IPS-11a (cell line): ENCODE measurements around the gene SORCS2.

Source experiments
- H3K4me3 ChIP-seq: one replicate; pipeline ENCODE4 v1.5.1; 2013; ENCODE audit warnings: low read depth, low read length, control low read depth

SORCS2 gene

GRCh38 chr4:7460566-7460965 lies 268.2 kb downstream of the SORCS2 start:
- no peak overlapping the region for H3K4me3 ChIP-seq

DNA sequence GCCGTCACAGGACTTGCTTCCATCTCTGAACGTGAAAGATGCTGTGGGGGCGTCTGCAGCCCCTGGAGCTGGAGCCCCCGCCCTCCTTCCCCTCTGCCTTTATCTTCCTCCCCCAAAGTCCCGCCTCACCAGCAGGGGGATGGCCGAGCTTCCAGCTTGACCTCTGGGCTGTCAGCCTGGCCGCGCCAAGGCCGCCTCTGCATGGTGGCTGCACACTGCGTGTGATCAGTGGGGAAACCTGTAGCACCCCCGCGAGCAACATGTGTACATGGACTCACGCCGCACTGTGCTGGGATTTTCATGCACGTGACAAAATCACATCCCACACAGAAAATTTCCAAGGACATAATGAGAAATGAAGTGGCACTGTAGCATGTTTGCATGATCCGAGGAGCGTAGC lies 268.9 kb downstream of the SORCS2 start:
- no peak overlapping the region for H3K4me3 ChIP-seq

DNA sequence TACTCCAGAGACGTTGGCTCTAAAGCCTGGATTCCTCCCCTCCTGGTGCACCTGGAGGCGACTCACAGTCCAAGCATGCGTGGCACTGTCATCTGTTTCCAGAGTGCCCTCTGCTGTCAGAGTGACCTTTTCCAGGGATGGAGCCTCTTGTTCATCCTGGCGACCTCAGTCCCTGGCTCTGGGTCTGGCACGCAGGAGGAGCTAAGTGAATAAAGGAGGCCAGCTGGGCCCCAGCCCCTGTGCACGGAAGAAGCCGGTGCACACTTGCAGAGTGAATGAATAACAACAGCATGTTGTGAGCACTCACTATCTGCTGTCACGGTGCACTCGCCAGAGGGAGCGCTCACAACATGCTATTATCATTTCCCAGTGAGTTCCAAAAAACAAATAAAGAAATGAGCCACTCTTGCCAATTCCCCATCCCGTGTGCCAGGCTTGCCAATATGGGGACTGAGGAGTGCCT lies 270.2 kb downstream of the SORCS2 start:
- no peak overlapping the region for H3K4me3 ChIP-seq

GRCh38 chr4:7463566-7464258 lies 271.4 kb downstream of the SORCS2 start:
- no peak overlapping the region for H3K4me3 ChIP-seq

DNA sequence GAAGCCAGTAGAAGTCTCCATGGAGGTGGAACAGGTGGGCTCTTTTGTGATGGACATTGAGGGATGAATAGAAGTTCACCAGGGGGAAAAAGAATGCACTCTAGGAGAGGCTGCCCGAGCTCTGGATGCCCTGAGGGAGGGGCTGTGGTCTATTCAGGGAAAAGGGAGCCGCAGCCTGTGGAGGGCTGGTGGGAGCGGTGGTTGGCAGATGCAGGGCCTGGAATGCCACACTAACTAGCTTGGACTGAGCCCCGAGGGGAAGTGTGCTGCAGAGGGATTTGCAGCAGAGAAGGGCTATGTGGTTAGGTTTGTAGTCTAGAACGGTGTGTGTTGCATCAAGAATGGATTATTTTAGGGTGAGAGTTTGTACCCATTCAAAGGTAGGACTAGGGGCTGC lies 271.9 kb downstream of the SORCS2 start:
- no peak overlapping the region for H3K4me3 ChIP-seq

DNA sequence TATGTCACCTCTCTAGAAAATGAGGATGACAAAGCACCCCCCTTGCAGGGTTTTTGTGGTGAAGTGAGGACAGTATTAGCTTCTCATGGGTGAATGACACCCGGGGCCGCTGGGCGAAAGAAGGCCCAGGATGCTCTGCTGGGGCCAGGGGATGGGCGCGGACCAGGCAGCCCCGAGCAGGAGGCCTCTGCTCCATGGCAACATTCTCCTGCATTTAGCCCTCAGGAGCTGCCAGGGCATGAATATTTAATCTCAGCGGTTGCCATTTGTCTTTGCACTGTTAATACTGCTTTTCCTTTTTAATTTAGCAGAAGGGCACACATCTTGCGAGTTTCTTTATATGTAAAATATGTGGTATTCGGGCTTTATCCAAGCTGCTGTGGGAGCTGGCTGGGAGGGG lies 272.7 kb downstream of the SORCS2 start:
- H3K4me3 ChIP-seq: no peak overlapping the region

- no peak overlapping the region for H3K4me3 ChIP-seq
These were observed 273.9 kb downstream of the SORCS2 start for GRCh38 chr4:7466215-7466614.

DNA sequence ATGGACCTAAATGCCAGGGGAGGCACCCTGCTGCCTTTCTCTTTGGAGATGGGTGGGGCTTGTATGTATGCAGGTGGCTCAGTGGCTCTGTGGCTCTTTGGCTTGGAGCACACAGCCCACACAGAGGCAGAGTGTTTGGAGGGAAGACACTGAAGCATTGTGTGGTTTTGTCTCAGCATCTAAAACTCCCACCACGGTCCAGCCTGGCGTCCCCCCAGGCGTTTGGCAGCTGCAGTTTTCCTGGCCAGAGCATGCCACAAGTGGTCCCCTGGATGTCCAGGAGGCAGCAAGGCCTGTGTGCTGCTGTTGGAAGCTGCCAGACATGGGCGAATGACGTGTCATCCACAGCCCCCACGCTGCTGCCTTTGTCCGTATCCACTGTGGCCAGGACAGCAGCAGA lies 274.6 kb downstream of the SORCS2 start:
- no peak overlapping the region for H3K4me3 ChIP-seq

- no peak overlapping the region for H3K4me3 ChIP-seq
These were observed 275.1 kb downstream of the SORCS2 start for GRCh38 chr4:7467471-7467870.

- H3K4me3 ChIP-seq: no peak overlapping the region
These were observed 276.7 kb downstream of the SORCS2 start for GRCh38 chr4:7469023-7469422.

GRCh38 chr4:7470111-7470510 lies 277.8 kb downstream of the SORCS2 start:
- H3K4me3 ChIP-seq: no peak overlapping the region

DNA sequence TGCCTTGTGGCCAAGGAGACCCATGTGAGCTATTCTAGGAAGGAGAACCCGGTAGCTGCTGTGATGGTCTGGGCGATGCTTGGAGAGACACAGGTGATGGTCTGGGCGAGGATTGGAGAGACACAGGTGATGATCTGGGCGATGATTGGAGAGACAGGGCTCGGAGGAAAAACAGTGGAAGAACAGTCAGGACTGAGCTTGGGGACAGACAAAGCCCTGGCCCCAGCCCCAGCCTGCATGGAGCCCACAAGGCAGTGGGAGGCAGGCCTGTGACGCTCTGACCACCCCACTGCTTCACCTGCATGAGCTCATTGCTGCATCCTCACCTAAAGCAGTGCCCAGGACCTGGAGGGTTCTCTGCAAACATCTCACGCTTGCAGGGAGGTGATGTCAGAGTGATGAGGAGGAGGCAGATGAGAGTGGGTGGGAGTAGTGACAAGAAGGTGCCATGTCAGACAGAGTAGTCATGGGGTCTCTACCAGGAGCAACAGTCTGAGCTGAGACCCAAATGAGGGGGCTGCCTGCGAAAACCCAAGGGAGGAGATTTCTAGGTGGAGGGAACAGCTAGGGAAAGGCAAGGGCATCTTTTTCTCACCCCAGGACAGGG lies 278.3 kb downstream of the SORCS2 start:
- H3K4me3 ChIP-seq: no peak overlapping the region

DNA sequence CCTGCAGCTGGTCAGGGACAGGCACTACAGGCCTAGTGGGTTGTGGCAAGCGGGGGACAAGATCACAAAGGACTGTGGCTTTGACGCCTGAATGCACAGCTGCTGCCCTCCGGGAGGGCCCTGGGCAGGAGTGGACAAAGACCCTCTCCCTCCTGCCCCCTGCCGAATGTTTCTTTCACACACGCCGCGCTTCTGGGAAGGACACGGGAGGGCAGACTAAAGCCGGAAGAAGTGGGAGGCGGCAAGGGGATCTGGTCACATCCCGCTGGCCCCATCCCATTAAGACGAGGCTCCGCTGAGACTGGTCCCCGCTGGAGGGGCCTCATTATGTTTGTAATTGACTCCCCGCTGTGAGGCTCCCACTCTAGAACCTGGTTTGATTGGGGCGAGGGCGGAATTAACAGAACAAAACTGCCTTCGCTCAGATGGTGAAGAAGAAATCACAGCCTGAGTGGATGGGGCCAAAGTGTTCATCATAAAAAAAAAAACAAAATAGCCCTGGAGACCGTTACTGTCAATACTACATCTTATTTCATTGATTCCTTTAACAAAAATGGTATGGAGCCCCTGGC lies 280.2 kb downstream of the SORCS2 start:
- H3K4me3 ChIP-seq: no peak overlapping the region

GRCh38 chr4:7473081-7473480 lies 280.7 kb downstream of the SORCS2 start:
- no peak overlapping the region for H3K4me3 ChIP-seq

DNA sequence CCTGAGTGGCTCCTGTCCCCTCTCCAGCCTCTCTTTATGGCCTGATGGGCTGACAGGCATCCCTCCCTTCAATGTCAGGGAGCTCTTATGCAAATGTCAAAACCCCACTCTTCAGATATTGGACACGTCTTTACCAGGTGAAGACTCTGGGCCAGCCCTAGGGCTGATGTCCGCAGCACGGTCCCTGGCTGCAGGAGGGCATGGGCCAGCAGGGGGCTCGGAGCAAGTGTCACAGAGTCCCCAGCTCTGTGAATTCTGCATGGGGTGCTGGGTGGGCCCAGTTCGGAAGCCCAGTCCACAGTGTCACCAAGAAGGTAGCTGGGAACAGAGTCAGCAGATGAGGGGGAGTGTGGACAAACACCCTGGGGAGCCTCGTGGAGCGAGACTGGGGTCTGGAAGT lies 282.0 kb downstream of the SORCS2 start:
- H3K4me3 ChIP-seq: no peak overlapping the region

DNA sequence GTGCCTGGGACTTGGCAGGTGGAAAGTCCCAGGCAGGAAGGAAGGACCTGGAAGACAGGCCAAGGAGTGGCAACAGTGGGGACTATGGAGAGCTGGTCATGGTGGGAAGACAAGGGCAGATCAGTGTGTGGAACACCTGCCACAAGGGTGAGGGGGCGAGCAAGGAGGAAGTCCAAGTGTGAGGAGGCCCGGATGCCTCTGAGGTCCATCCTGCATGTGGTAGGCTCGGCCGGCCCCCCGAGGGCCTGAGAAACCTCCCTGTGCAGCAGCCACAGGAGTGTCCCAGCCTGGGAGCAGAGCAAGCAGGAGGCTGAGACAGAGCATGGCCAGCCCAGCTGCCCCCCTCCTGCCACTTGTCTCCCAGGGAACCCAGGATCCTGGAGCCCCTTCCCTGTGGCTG lies 282.9 kb downstream of the SORCS2 start:
- H3K4me3 ChIP-seq: no peak overlapping the region

- no peak overlapping the region for H3K4me3 ChIP-seq
These were observed 284.5 kb downstream of the SORCS2 start for GRCh38 chr4:7476820-7477219.

DNA sequence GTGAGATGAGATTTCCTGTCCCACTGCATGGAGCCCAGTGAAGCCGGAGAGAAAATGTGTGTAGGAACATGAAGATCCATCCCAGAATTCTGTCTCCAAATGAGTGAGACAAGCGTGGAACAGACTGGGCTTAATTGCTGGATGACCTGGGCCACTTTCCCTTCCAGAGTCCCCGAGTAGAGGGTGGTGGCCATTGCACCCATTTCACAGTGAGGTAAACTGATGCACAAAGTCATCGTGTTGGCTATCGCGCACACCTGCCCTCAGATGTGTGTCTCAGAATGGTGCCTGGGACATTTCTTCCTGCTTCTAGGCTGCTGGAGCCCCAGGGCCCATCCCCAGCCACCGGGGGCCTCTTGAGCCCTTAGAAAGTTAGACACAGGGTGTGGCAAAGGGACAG lies 285.4 kb downstream of the SORCS2 start:
- H3K4me3 ChIP-seq: no peak overlapping the region

DNA sequence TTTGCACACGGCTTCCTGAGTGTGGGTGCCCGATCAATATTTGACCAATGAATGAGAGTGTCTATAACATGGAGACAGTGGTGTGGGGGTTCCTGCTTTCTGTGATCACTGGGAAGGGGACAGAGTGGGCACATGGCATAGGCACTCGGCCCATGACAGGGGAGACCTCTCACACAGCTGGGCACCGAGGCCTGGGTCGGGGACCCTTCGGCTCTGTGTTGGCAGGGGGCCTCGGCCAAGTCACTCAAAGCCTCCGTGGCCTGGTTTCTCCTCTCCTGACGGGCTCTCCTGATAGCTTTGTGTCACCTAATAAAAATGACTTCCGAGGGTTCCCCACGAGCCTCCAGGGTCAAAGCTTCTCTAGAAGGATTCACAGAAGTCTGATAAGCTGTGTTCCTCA lies 286.3 kb downstream of the SORCS2 start:
- H3K4me3 ChIP-seq: no peak overlapping the region

- H3K4me3 ChIP-seq: no peak overlapping the region
These were observed 288.1 kb downstream of the SORCS2 start for GRCh38 chr4:7480423-7480822.

DNA sequence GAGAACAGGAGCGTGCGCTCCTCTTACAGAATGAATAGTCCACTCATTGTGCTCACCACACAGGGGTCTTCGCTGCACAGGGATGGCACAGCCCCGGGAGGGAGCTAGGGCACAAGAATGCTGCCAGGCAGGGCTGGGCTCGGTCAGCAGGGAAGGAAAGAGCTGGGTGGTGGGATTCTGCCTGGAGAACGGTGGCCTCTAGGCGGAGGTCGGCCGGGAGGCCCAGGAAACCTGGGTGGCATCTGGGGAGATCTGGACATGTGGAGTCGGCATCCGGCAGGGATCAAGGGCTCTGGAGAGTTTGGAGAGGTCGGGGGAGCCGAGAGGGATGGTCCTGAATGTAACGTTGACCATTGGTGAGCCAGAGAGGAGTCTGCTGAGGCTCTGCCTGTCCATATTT lies 288.9 kb downstream of the SORCS2 start:
- H3K4me3 ChIP-seq: no peak overlapping the region

- H3K4me3 ChIP-seq: no peak overlapping the region
These were observed 292.8 kb downstream of the SORCS2 start for GRCh38 chr4:7485096-7485495.

GRCh38 chr4:7486101-7486500 lies 293.8 kb downstream of the SORCS2 start:
- H3K4me3 ChIP-seq: no peak overlapping the region
